ENCODE data around the gene PDE2A.

PDE2A gene

DNA sequence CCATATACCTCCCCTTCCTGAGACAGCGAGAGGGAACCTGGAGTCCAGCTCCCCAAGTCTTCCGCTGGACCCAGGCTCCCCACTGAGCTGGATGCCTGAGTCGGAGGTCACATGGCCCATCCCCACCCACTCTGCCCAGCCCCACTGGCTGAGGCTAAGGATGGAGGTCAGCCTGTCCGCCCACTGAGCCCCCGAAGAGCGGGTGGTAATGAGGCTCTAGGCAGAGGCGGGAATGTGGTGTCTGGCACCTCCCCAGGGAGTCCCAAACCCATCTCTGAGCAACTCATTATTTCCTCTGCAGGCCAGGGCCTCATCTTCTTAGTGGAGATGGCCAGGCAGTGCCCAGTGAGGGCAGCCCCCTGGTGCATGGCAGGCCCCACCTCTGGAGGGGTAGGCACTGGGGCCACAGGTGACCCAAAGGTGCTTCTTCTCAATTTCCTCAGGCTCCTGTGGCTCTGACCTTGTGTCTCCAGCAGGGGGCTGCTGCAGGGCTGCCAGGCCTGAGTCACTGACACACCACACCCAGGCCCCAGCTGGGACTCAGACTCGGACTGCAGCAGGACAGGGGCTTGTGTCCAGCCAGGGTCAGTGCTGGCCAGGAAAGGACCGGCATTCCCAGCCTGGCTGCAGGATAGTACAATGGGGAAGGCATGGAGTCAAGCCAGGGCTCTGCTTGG is 10.2 kb upstream of the PDE2A start:
- DNase-seq (ENCODE audit: low spot score), result no peak

DNA sequence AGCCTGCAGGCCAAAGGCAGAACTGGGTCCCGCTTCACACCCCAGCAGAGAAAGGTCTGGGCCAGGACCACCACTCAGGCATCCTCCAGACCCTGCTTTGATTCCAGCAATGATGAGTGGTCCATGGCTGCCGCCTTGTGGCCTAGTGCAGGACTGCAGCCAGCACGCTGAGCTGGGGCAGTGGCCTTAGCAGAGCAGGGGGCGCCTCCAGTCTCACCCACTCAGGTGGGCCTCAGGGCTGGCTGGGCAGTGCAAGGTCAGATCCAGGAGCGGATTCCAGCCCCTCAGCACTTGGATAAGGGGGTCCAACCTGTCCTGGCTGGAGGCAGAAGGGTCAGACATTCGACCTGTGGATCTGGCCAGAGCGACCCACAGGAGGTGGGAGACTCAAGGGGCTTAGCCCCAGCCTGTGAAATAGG is 9.6 kb upstream of the PDE2A start:
- DNase-seq (ENCODE audit: low spot score), result no peak

DNA sequence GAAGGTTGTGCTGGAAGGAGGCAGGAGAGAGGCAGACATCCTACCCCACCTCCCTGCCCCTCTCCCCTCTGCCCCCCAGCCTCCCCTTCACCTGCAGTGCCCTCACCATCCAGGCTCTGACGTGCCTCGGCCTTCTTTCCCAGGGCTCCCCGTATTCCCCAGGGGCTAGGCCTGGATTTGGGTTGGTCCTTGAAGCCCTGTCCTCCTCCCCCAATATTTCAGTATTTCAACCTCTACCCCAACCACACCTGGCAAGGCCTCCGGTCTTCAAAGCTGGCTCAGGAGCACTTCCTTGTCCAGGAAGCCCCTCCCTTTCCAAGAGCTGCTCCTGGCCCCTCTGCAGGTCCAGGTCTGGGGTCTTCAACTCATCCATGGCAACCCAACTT is 8.6 kb upstream of the PDE2A start:
- no peak for DNase-seq (ENCODE audit: low spot score)

DNA sequence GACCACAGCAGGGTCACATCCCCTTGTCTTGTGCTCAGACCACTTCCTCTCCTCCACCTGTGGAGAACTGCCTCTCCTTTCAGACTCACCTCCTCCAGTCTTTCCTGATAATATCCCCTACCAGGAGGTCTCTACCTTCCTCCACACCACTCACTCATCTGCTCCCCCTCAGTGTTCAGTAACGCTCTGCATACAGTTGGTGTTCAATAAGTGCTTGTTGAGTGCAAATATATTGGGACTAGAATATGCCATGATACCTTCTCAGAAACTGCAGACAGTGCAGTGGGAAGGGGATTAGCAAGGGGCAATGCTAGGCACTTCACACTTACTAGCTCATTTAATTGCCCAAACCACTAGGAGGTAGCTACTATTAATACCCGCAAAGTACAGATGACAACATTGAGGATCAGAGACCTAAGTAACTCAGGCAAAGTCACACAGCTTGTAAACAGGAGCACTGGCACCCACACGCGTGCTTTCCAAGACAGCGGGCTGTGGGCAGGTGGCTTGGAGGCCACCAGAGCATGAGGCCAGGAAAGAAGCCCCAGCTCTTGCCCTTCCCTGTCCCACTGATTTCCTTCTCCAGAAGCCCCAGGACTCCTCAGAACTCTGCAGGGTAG is 8.1 kb upstream of the PDE2A start:
- DNase-seq (ENCODE audit: low spot score), result no peak

DNA sequence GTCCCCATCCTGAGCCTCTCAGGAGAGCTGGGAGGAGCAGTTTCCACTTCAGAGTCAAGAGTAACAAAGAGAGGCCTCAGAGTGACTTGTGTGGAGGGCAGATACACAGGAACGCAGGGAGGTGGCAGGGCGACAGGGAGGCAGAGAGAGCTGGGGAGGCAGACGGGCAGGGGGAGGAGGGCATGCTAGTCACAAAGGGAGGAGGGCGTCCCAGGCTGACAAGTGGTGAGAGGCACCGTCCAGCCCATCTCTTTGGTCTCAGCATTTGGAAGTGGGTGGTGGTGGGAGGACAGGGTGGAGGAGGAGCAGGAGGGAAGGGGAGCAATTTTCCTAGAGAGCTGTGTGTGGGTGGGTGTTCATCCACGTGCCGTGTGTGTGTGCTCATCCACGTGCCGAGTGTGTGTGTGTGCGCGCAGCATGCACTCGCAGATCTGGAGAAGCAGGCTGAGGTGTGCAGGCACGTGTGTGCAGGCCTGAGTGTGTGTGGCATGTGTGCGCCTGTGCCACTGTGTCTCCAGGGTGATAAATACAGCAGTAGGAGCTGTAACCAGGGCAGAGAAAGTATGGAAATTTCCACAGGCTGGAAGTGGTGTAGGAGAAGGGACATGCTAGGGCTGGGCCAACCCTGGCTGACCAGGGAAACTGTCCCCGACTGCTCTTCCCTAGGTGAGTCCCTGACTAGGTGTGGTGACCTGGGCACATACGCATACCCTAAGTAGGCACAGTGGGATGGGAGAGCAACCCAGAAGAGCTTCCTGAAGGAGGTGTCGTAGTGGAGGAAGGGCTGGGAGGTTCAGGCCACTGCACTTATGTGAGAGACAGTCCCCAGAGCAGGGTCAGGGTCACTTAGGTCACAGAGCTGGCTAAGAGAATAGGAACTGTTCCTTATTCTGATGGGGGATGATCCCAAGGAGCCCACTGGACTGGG is 7.3 kb upstream of the PDE2A start:
- peak; percentile 76 for DNase-seq (ENCODE audit: low spot score)

DNA sequence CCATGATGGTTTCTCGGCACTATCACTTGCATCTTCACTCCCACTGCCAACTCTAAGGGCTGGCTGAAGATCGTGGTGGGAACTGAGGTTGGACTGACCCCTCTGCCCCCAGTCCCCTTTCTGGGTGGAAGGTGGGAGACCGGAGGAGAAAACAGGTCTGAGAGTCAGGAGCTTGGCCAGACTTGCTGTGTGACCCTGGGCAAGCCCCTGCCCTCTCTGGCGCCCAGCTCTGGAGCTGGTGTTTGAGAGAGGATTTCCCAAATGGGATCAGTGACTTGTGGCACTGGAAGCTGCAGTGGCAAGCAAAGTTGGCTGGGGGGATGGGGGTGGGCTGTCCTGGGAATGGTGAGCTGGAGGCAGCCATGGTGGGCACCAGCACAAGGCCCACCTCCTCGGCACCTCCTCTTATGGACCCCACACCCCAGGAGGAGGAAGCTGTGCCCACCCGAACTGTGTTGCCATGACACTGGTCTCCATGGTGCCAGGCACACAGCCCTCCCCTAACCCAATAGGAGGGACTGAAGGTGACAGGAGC is 6.5 kb upstream of the PDE2A start:
- no peak for DNase-seq (ENCODE audit: low spot score)

DNA sequence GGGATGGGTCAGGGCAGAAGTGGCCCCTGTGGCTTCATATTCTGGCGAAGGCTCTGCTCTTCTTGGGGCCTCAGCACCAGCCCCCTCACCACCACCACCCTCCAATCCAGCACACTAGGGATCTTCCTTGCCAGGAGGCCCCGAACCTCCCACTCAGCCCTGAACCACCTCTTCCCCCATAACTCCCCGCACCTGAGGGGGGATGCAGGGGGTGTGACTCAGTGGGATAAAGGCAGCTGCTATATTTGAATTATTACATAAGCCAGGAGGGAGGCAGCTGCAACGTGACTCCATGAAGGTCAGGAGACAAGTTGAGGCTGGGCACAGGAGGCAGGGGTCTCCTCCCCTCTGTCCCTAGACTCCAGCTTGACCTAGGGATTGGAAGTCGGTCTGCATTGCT is 5.6 kb upstream of the PDE2A start:
- peak; percentile 62 for DNase-seq (ENCODE audit: low spot score)

DNA sequence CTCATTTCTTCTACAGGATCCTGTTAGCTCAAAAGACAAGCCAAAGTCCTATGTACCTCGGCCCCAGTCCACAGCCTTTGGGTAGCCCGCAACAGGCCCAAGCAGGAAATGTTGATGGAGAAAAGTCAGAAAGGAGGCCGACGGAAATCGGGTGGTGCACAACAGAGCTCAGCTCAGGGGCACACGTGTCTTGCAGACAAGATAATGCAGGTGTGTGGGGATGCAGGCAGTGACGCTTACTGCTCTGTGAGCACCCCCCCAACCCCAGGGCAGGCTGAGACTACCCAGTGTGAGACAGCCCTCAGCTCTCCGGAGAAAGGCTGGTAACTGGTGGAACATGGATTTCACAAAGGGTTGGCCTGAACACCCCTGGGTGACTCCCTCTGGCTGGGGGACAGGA is 4.3 kb upstream of the PDE2A start:
- no peak for DNase-seq (ENCODE audit: low spot score)

DNA sequence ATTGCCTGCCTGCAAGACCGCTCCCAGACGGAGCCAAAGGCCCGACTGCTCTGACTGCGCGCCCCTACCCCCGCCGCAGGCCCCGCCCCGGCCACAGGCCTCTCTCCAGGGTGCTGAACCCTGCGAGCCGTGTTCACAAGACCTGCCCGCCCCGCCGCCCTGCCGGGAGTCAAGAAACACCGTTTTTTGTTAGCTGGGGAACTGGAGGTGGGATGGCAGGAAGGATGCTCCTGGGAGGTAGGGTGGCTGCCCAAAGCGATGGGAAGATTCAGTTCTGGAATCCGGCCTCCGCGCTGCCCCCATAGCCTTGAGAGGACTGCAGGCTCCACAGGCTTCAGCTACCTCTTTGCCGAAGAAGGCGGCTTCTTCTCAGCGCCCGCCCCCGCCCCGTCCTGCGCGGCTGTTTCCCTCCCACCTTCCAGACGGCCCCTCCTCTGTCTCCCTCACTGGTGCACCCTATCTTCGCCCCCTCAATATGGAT is 2.7 kb upstream of the PDE2A start:
- DNase-seq (ENCODE audit: low spot score), result no peak

DNA sequence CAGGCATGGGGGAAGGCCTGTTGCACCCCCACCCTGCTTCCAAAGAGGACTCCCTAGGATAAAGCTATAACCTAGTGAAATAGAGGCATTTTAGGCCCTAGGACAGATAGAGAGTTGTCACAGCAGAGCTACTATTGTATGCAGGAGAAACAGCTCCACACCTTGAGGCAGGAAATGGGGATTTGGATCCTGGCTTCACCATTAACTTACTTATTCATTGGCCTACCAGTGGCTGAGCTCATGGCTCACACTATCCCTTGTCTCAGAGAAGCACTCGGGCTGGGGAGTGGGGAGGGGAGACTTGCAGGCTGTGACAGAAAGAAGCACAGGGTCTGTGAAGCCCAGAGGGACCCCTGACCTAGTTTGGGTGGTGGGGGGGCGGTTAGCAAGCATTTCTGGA is 999 bp upstream of the PDE2A start:
- DNase-seq (ENCODE audit: low spot score), result no peak

DNA sequence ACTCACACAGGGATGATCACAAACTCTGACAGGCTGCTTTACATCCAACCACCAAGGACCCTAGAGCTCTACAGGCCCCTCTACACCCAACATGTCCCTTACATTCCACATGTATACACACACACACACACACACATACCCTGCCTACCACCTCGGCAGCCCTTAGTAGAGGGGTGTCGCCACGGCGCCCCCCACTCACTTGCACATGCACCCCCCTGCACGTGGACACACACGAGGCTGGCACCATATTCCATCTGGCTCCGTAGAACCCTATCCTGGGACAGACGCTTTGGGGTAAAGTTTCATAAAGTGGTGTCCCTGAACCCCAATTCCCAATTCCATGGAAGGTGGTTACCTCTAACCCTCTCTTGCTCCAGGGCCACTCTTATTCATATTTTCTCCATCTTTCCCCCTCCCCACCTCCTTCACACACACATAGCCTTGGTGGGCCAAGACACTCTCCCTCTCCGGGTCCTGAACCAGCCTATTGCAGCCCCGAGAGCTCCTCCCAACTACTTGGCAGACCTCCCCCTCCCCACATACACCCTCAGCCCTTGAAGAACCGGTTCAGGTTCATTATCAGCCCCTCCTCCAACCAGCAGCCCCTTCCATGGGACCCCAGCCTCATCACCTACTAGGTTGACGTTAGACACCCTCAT is 809 bp downstream of the PDE2A start:
- DNase-seq (ENCODE audit: low spot score), result no peak

DNA sequence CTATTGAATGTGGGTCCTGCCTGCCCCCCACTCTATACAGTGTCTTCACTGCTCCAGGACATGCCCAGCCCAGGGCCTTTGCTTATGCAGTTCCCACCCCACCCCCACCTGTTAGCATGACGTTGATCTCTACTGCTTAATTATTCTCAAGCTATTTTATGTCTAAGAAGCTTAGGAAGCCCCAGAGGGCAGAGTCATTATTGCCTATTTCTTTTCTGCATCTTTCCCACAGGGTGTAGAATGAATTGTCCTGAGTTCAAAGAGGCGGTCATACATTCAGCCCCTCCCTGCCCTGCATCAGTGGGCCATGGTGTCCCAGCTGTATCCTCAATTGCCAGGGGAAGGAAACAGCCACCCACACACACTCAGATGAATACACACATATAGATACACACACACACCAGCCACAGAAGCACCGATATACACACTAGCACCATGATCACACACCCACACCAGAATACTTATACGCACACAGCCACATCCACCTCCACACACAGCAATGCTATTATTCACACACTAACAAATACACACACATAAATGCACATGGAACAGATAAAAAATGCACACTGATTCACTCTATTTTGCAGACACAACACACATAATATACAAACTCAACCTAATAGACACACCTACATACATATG is 1.5 kb downstream of the PDE2A start:
- DNase-seq (ENCODE audit: low spot score), result no peak

DNA sequence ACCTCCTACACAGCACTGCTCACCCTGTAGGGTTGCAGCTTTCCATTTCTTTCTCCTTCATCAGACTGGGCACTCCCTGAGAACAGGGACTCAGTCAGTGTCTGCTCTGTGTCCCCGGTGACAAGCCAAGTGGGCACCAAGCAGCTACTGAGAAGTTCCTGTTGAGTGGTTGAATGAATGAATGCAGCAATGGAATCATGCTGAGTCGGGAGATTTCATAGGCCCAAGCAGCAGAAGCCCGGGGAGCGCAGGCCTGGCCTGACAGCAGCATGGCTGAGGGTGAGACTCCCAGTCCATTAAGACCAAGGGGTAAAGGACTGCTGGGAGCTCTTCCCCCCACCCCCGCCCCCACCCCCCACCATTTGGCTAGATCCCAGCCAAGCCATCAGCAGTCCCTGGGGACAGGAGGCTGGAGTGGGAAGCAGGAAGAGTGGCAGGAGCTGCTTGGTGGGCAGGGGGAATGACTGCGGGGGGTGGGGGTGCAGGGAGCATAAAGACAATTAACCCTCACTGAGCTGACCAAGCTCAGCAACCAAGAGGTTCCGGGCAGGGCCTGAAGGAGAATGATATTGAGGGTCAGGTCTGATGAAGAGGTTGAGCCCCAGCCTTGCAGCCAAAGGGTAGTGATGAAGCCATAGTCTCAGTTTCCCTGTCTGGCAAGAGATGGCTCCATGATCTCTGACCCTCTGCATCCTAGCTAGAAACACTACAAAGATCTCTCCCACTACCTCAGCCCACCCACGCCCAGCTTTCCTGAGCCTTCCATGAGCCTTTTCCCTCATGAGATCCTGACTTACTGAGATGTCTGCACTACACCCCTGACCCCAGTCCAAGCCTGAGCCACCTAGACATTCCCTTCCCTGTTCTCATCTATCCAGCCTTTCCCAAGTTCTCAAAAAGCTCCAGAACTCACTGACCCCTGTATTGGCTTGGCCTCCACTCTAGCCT is 2.8 kb downstream of the PDE2A start:
- DNase-seq (ENCODE audit: low spot score), result no peak

DNA sequence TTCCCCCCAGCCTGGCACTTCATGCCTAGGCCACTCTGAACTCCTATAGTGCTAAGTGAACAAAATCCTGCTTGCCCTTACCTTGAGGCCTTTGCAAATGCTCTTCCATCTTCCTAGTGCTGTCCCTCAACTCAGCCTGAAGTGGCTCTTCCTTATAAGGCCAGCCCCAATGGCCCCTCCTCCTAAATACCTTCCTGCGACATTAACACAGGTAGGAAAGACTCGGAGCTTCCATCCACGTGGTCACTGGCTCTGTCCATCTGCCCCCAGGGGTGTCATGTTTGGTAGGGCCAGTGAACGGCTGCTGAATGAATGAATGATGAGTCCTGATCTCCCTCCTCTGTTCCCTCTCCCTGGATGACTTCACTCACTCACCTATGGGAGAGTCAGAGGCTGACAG is 4.2 kb downstream of the PDE2A start:
- no peak for DNase-seq (ENCODE audit: low spot score)

DNA sequence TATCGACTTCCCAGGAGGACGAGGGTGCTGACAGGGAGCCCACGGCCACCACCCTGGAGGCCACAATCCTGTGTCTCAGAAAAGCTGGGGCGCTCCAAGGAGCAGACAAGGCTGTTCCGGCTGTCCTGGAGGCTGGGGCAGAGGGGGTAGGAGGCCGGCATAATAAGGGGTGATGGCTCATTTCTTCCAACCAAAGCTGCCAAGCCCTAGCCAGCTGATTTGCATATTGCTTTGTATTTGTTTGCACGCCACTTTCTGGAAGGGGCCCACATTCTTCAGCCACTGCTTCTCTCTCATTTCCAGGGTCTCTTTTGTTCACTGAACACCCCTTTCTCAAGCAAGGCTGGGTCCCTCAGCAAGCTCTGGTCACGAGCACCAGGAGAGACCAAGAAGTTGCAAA is 4.7 kb downstream of the PDE2A start:
- no peak for DNase-seq (ENCODE audit: low spot score)

DNA sequence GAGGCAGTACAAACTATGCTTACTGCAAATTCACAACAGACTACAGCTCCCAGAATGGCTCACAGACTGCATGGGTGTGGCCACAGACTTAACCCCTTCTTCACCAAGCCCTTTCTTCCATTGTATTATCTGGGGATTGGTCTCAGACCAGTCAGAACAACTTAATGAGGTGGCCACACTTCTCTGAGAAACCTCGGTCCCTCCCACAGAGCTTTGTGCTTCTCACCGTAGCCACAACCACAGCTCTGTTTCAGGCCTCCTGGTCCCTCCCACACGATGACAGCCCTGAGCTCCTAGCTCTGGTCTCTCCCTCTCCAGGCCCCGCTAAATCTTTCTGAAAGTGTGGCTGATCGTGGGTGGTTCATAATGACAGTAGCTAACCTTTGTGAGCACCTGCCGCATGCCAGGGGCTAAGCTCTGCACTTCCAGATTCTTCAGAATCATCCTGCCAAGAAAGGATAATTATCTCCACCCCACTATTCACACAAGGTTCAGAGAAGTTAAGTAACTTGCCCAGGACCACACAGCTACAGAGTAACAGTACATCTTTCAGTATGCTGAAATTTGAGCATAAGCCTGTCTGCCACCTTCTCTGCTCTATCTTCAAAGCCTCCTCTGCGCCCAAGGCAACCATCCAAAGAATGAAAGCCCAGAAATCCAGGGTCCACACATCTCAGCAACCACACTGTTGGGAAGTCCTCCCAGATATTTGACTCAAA is 5.4 kb downstream of the PDE2A start:
- no peak for DNase-seq (ENCODE audit: low spot score)

DNA sequence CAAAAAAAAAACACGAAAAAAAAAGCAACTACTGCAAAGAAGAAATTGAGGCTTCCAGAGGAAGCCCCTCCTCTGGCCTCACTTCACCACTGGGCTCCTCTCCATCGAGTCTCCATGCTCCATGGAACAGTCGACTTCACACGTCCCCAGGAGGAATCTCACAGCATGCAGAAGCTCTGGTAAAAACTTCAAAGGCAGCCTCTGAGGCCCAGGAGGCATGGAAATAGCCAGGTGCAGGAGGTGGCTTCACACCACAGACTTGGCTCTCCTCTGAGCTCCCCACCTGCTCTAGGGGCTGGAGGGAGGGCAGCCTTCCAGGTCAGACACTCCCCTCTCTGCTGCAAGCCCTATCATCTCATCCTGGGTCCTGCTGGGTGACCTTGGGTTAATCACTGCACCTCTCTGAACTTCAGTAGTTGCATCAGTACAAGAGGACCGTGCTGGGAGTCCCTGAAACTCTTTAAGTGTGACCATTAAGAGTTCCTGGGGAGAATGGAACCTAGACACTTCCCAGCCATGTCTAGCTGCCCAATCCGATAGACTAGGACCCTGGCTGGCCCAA is 8.2 kb downstream of the PDE2A start:
- DNase-seq (ENCODE audit: low spot score), result no peak

DNA sequence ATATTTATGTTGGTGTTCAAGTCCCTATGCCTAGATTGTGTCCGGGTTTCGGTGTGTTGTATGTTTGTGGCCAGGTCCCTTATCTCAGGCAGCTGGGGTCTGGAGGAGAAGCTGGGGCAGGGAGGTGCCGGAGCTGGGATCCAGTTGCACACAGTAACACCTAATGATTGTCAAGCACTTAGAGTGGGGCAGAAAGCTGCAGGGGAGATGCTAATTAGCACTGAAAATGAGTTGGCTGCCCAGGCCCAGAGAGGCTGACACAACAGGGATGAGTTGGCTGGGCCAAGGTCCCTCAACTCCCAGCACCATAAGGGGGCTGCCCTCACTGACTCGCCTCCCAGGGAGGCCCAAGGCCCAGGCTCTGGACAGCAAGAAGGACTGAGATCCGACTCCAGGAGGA is 12.2 kb downstream of the PDE2A start:
- no peak for DNase-seq (ENCODE audit: low spot score)

DNA sequence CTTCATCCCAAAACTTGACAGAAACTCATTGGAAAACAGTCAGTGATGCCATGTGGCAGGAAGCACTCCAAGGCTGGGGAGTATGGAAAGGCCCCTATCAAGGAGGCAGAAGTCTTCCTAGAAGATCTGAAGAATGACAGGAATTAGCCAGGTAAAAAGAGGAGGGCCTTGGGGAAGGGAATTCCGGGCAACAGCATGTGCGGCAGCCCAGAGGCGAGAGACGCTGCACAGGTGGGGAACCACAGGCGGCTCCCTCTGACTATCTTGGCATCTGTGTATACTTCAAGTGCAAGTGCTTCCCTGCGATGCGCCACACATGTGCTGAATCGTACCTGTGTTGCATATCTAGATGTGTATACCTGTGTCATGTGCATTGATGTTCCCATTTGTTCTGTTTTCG is 12.7 kb downstream of the PDE2A start:
- DNase-seq (ENCODE audit: low spot score), result no peak
